ENCODE measurements around the gene TMEM184B. TPM values are rescaled to one million over a fixed set of nuclear protein-coding genes. Genes with fewer than 3 reads are reported as not detected.

Gene TMEM184B
- total and polyA plus RNA-seq, 8 donors: 11.6 to 30.5 (median 18.6) TPM

DNA sequence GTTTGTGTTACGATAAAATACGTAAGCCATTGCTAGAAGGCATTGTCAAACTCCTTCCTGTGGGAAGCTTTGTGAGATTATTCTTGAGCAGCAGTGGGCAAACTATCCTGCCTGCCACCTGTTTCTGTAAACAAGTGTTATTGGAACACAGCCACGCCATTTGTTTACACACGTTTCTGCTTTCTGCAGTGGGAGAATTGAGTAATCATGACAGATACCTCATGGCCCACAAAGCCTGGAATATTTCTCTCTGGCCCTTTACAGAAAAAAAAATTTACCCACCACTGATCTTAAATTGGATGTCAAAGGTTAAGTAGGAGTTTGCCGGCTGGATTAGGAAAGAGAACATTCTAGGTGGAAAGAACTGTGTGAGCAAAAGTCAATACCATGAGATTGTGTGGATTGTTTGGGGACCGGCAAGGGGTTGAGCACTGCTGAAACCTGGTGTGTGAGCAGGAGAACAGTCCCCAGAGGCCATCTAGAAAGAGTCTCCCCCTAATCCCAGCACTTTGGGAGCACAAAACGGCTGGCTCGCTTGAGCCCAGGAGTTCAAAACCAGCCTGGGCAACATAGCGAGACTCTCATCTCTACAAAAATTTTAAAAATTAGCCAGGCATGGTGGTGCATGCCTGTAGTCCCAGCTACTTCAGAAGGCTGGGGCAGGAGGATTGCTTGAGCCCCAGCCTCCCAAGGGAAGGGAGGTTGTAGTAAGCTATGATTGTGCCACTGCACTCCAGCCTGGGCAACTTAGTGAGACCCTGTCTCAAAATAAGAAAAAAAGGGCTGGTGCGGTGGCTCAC lies 85.2 kb downstream of the TMEM184B start:
- 34% methylated on average over 10 of the region's 10 CpGs for WGBS, 2 donors
- no peaks in the 10 kb centered on the region for H3K27me3 ChIP-seq
- H3K9me3 ChIP-seq: no peaks in the 10 kb centered on the region
- no peak overlapping the region for H3K4me3 ChIP-seq
- intact Hi-C loops (cut with DNase I): no loop called here
- FAIRE-seq (no peak), DNase-seq (peak in 3 of 6 donors; percentile 69 to 82 (median 74)), ATAC-seq (peak; percentile 89 to 93 (median 90))
- TF ChIP-seq, protein P1, sequence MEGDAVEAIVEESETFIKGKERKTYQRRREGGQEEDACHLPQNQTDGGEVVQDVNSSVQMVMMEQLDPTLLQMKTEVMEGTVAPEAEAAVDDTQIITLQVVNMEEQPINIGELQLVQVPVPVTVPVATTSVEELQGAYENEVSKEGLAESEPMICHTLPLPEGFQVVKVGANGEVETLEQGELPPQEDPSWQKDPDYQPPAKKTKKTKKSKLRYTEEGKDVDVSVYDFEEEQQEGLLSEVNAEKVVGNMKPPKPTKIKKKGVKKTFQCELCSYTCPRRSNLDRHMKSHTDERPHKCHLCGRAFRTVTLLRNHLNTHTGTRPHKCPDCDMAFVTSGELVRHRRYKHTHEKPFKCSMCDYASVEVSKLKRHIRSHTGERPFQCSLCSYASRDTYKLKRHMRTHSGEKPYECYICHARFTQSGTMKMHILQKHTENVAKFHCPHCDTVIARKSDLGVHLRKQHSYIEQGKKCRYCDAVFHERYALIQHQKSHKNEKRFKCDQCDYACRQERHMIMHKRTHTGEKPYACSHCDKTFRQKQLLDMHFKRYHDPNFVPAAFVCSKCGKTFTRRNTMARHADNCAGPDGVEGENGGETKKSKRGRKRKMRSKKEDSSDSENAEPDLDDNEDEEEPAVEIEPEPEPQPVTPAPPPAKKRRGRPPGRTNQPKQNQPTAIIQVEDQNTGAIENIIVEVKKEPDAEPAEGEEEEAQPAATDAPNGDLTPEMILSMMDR (IDR thresholded peaks at IDR 0.05): no peak
- H3K36me3 ChIP-seq: no peaks in the 10 kb centered on the region
- H3K4me1 ChIP-seq: peaks cover 7 to 17% (median 13%) of the 10 kb centered on the region in 3 donors
- peak overlapping the region; percentile 42 to 92 (median 71) for H3K27ac ChIP-seq

DNA sequence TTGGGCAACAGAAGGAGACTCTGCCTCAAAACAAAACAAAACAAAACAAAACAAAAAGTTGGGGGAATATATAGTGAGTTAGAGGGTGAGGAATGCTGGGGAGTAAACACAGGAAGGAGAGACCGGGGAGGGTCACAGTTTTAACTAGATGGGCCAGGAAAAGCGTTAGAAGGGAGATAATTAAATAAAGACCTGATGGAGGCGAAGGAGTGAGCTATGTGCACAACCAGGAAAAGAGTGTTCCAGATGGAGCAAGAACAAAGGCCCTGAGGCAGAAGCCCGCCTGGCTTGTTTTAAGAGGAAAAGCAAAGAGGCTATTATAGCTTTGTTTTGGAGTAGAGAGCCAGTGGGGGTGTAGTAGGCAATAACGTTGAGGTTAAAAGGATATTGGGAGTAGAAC lies 86.4 kb downstream of the TMEM184B start:
- ATAC-seq (no peak), DNase-seq (no peak), FAIRE-seq (no peak)
- H3K4me3 ChIP-seq: no peak overlapping the region
- no peaks in the 10 kb centered on the region for H3K36me3 ChIP-seq
- H3K4me1 ChIP-seq: peaks cover 7 to 19% (median 13%) of the 10 kb centered on the region in 3 donors
- WGBS, 2 donors: 74 to 76% methylated on average over 5 of the region's 5 CpGs
- no peaks in the 10 kb centered on the region for H3K9me3 ChIP-seq
- peak overlapping the region in 2 of 4 donors; percentile 17 to 92 for H3K27ac ChIP-seq
- intact Hi-C loops (cut with DNase I): no loop called here
- no peaks in the 10 kb centered on the region for H3K27me3 ChIP-seq
- TF ChIP-seq, protein P1 (IDR thresholded peaks at IDR 0.05): no peak

DNA sequence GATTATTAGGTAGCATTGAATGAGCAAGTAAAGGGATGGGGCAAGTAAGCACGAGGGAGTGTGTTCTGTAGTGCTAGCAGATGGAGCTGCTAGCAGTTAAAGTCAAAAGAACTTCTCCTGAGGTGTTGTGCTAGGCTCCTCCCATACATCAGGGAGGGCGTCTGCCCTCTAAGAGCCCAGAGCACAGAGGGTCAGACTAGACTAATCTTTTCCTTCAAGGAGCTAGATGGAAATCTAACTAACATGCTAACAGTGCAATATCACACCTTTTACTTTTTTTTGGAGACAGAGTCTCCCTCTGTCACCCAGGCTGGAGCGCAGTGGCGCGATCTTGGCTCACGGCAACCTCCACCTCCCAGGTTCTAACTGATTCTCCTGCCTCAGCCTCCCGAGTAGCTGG lies 88.0 kb downstream of the TMEM184B start:
- DNase-seq (no peak), FAIRE-seq (no peak), ATAC-seq (no peak)
- H3K27ac ChIP-seq: no peak overlapping the region
- no peaks in the 10 kb centered on the region for H3K9me3 ChIP-seq
- H3K4me3 ChIP-seq: no peak overlapping the region
- TF ChIP-seq, protein P1 (IDR thresholded peaks at IDR 0.05): no peak
- no peaks in the 10 kb centered on the region for H3K27me3 ChIP-seq
- H3K36me3 ChIP-seq: no peaks in the 10 kb centered on the region
- peaks cover 7 to 31% (median 17%) of the 10 kb centered on the region in 3 donors for H3K4me1 ChIP-seq
- 85 to 87% methylated on average over 7 of the region's 7 CpGs for WGBS, 2 donors
- intact Hi-C loops (cut with DNase I): no loop called here

DNA sequence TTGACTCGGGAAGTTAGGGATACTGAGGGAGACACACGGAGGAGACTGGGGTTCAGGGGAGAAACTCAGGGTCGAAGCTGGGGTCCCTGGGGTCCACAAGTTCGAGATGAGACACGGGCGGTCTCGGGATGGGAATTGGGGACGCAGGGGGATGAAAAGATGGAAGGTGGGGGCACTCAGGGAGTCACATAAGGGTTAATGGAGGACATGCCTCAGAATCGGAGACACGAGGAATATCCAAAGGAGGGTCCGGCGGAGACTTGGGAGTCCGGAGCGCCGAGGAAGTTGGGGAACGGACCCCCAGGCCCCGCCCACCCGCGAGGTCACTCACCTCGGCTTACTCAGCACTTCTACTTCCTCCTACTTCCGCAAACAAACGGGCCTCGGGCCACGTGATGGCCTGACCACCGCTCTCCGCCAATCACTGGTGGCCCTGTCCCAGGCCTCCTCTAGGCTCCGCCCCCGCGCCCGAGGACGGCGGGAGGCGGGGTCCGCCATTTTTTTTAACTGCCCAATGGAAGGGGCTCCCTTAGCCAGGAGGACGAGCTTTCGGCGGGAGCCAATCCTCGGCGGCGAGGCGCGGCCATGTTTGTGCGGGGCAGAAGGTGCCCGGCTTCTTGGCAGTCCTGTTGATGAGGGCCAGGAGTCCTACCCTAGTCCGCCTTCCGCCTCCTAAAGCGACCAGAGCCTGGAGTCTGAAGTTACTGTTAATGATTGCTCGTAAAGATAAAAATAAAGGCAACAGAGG lies 91.2 kb downstream of the TMEM184B start, which contains the start of gene PLA2G6:
Gene PLA2G6 (minus strand): TSS at position 378 of the 748 bp plus-strand sequence. CDS start 12,404 bp downstream, outside the sequence.
- H3K4me3 ChIP-seq: peak within 1 kb of the TSS; percentile 16 to 67 (median 50)
- WGBS, 2 donors: 0 to 1% methylated on average over 48 of the region's 48 CpGs
- peak; percentile 98 to 100 (median 99) for DNase-seq
- peak; percentile 93 for FAIRE-seq
- peak within 1 kb of the TSS; percentile 71 to 93 (median 80) for H3K27ac ChIP-seq
- no peaks in the 10 kb centered on the region for H3K9me3 ChIP-seq
- H3K4me1 ChIP-seq: peaks cover 0 to 21% (median 4%) of the 10 kb centered on the region in 3 donors
- intact Hi-C loops (cut with DNase I): no loop called here
- peak; percentile 91 to 96 (median 96) for ATAC-seq
- H3K36me3 ChIP-seq: no peaks in the 10 kb centered on the region
- TF ChIP-seq, protein P1 (IDR thresholded peaks at IDR 0.05): no peak
- H3K27me3 ChIP-seq: no peaks in the 10 kb centered on the region

All from pancreas (tissue), 10 donors.